SW480 (cell line): ENCODE measurements around the gene RASSF1.

Experiments used
- DNase-seq: peaks from one replicate; pipeline ENCODE4 v3.0.0-alpha.2; 2016; ENCODE audit warnings: low spot score

RASSF1 gene, protein sequence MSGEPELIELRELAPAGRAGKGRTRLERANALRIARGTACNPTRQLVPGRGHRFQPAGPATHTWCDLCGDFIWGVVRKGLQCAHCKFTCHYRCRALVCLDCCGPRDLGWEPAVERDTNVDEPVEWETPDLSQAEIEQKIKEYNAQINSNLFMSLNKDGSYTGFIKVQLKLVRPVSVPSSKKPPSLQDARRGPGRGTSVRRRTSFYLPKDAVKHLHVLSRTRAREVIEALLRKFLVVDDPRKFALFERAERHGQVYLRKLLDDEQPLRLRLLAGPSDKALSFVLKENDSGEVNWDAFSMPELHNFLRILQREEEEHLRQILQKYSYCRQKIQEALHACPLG

DNA sequence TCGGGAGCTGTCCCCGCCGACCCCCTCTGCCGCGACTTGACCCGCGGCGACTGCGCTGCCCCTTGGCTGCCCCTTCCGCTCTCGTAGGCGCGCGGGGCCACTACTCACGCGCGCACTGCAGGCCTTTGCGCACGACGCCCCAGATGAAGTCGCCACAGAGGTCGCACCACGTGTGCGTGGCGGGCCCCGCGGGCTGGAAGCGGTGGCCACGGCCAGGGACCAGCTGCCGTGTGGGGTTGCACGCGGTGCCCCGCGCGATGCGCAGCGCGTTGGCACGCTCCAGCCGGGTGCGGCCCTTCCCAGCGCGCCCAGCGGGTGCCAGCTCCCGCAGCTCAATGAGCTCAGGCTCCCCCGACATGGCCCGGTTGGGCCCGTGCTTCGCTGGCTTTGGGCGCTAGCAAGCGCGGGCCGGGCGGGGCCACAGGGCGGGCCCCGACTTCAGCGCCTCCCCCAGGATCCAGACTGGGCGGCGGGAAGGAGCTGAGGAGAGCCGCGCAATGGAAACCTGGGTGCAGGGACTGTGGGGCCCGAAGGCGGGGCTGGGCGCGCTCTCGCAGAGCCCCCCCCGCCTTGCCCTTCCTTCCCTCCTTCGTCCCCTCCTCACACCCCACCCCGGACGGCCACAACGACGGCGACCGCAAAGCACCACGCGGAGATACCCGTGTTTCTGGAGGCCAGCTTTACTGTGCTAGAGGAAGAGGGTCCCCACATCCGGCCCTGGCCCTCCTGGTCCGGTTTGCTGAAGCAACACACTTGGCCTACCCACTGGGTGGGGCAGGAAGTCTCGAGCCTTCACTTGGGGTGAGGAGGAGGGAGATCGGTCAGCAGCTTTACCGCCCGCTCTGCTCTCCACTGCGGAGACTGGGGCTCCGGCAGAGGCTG, at the start of gene RASSF1:
RASSF1 (minus strand) TSS at position 389 of the 882 bp plus-strand sequence; CDS start at position 358, 31 bp downstream.
- DNase-seq, result peak; percentile 52

DNA sequence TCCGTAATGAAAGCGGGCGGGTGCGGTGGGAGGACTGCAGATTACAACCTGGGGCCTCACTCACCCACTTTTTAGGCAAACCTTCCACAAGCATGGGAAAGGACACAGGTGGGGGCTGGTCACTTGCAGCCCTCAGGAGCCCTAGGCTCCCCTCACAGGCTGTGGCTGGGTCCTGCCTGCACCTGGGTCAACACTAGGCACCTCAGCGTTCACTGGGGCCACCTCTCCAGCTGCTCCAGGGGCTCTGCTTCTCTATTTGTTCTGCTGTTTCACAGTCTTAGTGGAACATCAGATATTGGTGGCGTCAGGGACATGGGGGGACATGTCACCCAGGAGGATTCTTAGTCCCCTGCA, 48.8 kb upstream of the RASSF1 start:
- DNase-seq, result no peak

DNA sequence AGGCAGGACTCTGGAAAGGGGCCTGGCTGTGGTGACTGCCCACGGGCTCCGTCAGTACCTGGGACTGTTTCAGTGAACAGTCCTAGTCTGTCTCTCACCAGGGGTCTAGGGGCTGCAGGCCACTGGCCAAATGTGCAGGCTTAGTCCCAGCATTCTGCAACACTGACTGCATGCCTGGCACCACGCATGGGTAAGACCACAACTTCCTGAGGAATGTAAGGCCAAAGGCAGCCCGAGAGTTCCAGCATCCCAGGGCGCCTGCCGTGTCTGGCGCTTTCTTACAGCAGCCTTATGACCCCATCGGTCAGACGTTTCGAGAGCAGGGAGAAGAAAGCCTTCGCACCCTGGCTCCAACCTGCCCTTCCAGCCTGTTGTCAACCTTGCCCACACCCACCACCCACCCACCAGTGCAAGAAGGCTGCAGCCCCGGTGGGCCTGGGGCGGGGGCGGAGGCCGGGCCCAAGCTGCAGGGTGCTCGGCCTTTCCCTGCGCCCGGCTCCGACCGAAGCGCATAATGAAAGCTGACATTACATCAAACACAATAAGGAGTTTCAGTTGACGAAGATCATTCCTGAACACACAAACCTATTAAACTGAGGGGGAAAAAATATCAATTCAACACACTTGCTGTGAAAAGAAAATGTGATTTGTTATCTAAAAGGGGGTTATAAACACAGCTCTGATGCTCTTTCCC, 48.2 kb upstream of the RASSF1 start:
- DNase-seq, result no peak

DNA sequence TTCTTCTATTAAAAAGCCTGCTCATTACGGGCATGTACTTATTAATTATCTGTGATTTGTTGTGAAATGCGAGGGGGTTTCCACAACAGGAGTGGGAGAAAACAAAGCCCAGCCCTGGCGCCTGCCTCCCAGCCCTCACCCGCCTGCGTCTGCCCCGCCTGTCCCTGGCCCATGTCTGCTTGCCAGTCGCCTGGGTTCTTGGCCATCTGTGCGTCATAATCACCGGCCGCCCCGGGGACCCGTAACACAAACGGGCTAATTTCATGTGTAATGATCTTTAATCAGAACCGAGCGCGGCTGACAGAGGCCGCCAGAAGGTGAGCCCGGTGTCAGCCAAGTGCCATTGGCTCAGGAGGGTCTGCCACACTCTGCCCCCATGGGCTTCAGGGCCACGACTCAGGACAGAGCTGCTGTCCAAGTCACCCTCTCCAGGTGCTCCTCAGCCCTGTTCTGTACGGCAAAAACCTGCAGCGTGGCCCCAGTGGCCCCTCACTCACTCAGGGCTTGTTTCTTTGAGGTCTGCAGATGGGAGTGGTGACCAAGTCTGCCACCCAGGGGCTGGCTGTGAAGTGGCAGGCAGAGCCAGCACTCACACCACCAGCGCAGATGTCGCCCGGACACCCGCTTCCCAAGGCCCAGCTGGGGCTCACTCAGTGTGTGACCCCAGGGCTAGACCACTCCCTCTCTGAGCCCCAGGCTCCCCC, 47.5 kb upstream of the RASSF1 start:
- no peak for DNase-seq

DNA sequence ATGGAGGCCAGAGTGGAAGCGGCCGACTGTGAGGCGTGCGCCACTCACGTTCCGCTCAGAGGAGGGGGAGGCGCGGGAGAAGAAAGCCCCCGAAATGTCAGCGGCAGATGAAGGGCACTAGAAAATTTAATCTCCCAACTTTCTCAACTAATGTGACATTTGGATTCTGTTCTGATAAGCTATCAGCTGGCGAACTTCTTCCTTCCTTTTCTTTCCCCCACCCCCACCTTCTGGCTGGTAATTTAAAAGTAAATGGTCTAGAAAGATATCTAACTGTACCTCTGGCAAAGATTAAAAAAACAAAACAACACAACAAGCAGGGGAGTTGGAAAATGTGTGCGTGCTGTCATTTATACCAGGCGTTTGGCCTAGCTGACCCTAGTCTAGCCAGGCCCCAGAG, 45.1 kb upstream of the RASSF1 start:
- DNase-seq, result no peak

DNA sequence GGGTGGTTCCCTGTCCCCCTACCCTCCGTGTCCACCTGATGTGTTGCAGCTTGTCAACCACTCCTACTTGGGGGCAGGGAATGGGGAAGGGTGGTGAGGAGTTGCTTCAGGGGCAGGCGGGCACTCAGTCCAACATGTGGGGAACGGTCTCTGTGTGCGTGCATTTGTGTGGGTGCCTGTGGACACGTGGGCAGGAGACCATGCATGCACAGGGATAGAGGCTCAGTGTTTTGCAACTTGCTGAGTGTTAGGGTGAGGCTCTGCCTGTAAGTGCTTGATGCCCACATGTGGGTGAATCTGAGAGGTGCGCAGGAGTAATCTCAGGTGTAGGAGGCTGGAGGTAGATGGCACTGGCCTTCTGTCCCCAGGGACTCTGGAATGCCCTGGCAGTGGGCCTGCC, 43.1 kb upstream of the RASSF1 start:
- DNase-seq, result no peak

DNA sequence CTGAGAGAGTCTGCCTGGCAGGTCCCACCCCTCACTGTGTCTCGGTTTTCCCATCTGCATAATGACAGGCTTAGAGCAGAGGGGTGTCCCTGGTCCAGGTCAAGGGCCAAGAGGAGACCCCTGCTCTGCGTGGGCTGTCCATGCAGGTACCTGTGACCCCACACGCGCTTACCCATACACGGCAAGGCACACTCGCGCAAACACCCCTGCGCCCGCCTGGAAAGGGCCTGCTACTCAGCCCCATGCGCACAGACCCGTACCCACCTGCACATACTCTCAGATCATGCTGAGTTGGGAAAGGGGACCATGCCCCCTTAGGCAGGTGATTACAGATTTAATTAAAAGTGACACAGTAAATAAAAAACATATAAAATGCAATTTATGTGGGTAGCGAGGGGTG, 42.1 kb upstream of the RASSF1 start:
- no peak for DNase-seq

DNA sequence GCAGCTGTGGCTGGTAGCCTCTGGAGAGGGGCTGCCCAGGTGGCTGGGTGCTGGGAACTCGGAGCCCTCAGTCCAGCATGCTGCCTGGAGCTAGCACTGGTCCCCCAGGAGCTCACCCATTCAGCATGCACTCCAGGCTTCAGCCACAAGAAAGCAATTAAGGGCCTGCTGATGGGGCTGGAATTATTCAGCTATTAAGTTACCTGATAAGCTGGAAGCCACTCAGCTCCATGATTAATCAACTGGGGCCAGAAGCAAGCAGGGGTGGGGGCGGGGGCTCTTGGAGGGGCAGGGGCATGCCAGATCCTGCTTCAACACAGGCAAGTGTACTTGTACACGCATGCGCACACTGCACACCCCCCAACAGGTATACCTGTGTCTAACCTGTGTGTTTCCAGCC, 40.7 kb upstream of the RASSF1 start:
- DNase-seq, result no peak

DNA sequence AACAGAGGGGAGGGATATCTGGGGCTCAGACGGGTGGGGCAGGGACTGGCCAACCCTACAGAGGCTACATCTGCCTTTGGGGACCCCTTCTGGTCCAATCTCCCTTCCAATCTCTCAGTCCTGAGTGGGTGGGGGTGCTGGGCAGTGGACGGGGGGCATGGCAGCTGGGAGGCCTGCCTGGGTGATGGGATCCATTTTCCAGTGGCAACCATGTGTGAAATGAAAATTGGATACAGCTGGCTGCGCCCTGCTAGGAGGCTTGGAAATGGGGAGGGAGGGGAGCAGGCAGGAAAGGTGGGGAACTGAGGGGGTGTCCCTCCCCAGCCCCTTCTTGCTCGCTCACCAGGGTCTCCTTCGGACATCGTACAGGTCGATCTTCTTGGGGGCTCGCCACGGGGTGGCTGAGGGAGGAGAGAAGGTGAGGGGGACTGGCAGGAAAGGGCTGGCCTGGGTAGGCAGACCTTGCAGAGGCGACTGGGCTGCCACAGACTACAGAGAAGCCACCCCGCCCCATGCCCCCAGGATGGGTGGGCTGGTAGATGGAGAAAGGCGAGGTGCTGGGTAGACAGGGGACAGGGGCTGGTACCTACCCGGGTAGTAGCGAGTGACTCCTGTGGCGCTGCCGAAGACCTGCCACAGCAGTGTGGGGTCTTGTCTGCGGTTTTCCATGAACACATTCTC, 39.9 kb upstream of the RASSF1 start:
- no peak for DNase-seq

DNA sequence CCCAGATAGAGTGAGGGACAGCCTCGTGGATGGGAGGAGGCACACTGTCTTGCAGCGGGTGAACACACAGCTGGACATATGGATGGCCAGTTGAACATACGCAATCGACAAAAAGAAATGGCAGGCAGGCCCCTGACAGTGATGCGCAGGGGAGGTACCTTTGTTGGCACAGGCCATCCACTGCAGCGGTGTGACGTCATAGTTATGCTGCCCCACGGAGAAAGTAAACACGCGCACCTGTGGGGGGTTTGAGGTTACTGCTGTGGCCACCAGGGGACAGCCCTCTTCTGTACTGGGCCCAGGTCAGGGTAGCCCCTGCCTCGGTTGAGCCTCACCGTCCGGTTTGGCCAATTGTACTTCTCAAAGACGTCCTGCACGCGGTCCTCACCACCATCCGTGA, 38.1 kb upstream of the RASSF1 start:
- no peak for DNase-seq

DNA sequence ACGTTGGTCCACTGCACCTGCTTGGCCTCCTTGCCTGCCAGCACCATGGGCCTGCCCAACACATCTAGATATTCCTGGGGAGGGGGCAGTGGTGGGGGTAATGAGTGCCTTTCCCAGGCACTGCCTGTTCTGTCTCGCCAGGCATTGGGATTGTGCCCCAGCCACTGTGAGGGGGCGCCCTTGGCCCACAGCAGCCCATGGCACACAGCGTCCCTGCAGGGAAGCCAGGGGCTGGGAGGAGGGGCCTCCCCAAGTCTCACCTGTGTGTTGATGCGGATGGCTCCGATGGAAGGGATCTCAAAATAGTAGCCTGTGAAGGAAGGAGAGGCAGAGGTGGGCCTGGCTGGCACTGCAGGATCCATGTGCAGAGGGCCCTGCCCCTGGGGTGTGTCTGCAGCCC, 37.4 kb upstream of the RASSF1 start:
- no peak for DNase-seq

DNA sequence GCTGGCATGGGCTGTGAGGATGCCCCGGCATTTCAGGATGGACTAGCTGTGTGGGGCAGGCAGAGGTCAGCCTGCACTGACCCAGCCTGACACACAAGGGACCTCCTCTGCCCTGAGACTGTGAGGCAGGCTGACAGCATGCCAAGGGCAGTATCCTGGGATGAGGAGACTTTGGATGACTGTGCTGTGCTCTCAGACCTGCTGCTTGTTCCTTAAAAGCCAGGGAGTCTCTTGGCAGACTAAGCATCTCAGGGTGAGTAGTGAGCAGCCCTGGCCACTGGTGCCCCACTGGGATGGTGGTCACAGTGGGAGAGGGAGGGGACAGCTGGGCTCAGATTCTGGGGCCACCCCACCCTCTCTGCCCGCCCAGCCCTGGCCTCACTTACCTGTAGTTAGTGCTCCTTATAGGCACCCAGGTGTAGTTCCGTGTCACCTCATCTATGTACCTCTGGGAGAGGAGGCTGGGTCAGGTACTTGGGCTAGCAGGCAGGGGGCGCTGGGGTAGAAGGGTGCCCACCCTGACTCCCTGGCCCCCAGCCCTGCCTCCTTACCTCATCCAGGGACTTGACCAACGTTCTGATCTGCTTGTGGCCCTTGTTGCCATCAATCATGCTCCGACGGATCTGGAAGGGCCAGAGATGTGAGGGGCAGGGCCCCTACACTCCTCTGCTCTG, 34.8 kb upstream of the RASSF1 start:
- DNase-seq, result no peak

DNA sequence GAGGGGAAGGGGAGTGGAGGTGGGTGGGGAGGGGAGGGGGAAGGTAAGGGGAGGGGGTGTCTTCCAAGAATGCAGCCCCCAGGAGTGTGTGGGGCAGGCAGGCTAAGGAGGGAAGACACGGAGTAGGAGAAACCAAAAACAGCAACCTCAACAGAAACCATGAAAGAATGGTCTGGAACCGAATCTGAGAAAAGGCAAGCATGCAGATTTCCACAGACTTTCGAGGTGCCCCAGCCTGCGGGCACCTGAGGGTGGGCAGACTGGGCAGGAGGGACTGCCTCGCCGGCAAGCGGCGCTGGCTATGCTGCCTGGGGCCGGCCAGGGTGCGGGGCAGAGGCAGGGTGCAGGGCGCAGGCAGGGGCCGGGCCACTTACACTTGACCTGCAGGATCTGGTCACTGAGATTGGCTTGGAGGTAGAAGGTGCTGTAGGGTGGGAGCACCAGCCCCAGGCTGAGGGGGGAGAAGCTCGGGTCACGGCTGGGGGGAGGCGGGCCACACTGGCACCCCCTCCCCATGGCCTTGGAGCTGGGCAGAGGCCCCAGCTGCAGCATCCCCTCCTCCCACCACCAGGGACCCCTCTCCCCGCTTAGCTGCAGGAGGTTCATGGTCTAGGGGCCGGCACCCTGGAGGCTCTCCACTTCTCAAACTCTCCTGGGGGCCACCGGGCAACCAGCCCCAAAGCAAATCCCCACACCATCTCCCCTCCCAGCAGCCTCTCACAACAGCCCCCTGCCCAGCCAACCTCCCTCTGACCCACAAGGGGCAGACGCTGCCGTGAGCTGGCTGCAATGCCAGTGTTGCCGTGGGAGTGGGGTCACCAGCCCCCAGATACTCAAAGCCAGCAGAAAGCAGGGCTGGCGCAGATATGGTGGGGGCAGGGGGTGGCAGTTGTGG, 34.0 kb upstream of the RASSF1 start:
- no peak for DNase-seq

DNA sequence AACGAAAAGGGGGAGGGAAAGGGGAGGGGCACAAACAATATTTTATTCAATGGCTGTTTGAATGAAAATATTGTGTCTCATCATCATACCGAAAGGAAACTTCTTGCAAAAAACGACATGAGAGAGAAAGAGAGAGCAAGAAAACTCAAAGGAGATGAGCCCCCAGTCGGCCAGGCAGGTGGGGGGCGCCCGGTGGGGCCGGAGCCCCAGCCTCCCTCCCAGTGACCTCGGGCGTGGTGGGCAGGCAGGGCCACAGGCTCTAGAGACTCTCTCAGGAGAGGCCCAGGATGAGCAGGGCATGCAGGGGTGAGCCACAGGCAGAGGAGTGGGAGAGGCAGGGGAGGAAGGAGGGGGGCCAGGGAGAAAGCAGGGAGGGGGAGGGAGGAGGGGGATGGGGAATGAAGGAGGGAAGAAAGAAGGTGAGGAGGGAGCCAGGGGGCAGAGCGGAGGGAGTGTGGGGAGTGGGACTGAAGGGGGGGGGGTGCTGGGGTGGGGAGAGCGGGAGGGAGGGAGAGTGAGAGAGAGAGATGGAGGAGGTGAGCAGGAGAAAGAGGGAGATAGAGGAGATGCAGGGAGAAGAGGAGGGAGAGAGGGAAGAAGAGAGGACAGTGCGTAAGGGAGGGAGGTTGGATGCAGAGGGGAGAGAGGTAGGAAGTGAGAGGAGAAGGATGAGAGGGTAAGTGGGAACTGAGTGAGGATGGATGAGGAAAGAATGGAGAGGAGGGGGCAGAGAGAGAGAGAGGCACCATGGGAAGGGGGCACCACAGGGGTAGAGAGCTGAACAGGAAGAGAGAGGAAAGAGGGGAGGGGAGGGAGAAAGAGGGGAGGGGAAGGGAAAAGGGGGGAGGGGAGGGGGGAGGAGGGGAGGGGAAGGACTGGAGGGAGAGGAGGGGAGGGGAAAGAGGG, 32.8 kb upstream of the RASSF1 start:
- no peak for DNase-seq

DNA sequence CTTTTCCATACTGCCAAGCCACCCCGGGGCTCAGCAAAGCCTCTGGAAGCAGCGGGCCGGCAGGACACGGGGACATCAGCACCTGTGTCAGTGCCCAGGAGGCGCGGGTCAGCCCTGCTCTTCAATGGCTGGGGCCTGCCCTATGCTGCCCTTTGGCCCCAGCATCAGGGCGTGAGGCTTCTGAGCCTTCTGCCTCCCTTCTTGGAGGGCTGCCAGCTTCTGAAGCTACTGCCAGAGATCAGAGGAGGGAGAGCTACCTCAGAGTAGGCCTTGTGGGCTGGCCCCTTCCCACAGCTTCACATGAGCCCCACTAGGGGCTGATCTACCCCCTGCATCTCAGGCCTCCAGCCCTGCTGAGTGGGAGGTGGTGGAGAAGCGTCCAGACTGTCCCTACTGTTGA, 31.7 kb upstream of the RASSF1 start:
- DNase-seq, result no peak

DNA sequence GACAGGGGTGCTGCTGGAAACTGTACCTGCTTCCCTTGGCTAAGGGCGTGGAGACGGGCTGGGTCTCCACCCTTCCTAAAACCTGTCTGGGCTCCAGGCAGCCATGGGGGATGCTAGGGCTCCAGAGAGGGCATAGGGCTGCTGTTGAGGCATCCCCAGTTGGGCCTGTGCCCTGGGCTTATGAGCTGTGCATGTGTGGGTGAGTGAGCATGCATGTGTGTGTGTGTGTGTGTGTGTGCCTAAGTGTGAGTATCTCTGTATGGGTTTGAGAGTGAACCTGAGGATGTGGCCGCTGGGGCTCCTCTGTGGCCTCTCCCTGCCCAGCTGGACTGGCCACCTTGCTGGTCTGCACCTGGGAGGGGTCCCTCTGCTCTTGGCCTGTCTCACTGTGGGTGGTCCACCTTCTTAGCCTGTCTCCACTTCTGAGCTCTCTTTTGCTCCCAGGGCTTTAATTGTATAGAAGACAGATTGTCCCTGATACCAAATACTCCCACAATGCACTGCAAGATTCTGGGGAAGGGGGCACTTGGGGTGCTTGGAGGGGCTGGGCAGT, 30.6 kb upstream of the RASSF1 start:
- no peak for DNase-seq

DNA sequence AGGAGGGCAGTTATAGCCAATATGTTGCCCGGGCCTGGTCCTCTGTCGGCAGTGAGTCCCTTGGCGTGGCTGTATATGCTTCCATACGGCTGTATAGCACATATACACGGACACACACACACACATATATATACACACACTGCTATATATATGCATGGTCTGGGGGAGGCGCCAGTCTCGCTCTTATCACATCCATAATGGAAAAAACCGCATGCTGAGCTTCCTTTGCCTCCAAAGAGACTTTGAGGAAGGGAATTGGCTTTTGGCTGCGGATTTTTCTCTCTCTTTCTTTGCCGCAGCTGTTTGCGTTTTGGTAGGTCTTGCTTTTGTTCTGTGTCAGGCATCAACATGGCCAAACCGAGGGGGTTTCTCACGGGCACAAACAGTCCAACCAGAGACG, 30.0 kb upstream of the RASSF1 start:
- peak; percentile 42 for DNase-seq

DNA sequence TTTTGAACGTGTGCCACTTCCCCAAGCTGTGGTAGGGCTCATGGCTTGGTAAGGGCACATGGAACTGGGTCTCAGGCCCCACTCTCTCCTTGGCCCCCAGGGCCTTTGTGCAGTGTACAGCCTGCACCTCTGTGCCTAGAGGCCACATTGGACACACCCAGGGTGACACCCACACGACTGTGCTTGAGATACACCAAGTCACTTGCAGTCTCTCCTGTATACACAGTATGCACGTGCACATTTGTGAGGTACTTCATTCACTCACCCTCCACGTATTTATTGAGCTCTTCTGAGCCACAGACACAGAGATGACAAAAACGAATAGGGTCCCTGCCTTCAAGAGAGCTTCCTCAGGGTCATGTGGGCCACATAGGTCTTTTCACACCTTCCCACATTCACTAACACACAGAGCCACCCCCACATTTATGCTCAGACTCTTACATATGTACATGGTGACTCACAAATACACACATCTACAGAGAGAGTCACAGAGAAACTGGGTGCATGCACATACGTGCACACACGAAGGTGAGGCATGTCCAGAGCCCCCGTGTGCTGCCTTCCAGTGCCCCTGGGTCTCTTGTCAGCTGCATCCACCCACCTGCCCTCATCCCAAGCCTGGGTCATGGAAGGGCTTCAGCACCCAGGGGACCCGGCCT, 28.5 kb upstream of the RASSF1 start:
- DNase-seq, result no peak
